Thoracic aorta (tissue), 2 donors: Measurements from ENCODE around the gene PTPRN2. TPM values are rescaled to one million over a fixed set of nuclear protein-coding genes. Genes with fewer than 3 reads are reported as not detected.

Experiments
- ATAC-seq: fragments of 150-250 bp; one replicate; pipeline ENCODE4 v1.8.0; 2017; ENCODE audit warnings: low read depth; ENCODE audit not compliant: insufficient number of reproducible peaks, low FRiP score
- DNase-seq: peaks from one replicate; pipeline ENCODE4 v3.0.0-alpha.2; 2020; ENCODE audit warnings: low spot score
- H3K27ac ChIP-seq, 2 donors: fragments of 200-600 bp; sonication (generic); 1 replicate in 1 of 2; 2 replicates in 1 of 2; pipeline ENCODE4 v1.5.1; 2016; ENCODE audit warnings: mild to moderate bottlenecking in 2 of 2, moderate library complexity in 2 of 2
- H3K27me3 ChIP-seq: fragments of 200-600 bp; sonication (generic); replicated peaks from 2 replicates; pipeline ENCODE4 v1.6.0; 2016; ENCODE audit warnings: mild to moderate bottlenecking; ENCODE audit not compliant: insufficient read depth
- H3K36me3 ChIP-seq: fragments of 200-600 bp; sonication (generic); one replicate; pipeline ENCODE4 v1.5.1; 2016
- H3K4me1 ChIP-seq, 2 donors: fragments of 200-600 bp; sonication (generic); 1 replicate in 1 of 2; 2 replicates in 1 of 2; pipeline versions ENCODE4 v1.5.1 to v1.6.0; 2016; ENCODE audit warnings: low read depth in 2 of 2, mild to moderate bottlenecking in 1 of 2; ENCODE audit not compliant: control insufficient read depth in 1 of 2
- H3K4me3 ChIP-seq: fragments of 200-600 bp; sonication (generic); 2 replicates; pipeline ENCODE4 v1.5.1; 2016; ENCODE audit warnings: mild to moderate bottlenecking
- H3K9me3 ChIP-seq: fragments of 200-600 bp; sonication (generic); 2 replicates; pipeline ENCODE4 v1.5.1; 2016
- total RNA-seq, 2 donors: library from RNA; depleted of rRNA; stranded (reverse); fragments of >200 nt; gene quantifications; one replicate each; pipeline versions ENCODE4 v1.1.0 to v1.2.3, GENCODE V29; 2016
- TF ChIP-seq, protein P1 (sequence below): fragments of 200-600 bp; sonication (generic); IDR thresholded peaks from one replicate; pipeline ENCODE4 v1.5.1; 2019; ENCODE audit warnings: antibody characterized with exemption

Gene PTPRN2
- total RNA-seq, 2 donors from 2014 or later, result 2.2 to 3.1 TPM

DNA sequence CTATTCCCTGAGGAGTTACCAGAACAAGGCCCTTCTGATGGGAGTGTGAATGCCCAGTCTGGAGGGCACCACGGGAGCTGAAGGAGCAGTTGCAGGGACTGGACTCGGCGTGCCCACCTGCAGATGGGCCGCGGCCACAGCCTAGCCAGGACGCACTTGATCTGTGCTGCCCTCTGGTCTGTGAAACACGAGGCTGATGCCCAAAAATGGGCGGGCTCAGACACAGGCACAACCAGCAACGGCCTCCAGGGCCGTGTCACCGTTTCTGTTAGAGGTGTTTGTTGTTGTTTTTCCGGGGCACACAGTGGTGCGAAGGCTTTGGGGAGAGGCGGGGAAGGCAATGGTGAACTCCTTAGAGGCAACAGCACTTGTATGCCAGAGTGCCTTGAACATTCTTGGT lies 1015.0 kb downstream of the PTPRN2 start:
- ATAC-seq (no peak), DNase-seq (no peak)
- no peaks in the 10 kb centered on the region for H3K36me3 ChIP-seq

GRCh38 chr7:157570531-157571200 lies 1017.0 kb downstream of the PTPRN2 start:
- TF ChIP-seq, protein P1, sequence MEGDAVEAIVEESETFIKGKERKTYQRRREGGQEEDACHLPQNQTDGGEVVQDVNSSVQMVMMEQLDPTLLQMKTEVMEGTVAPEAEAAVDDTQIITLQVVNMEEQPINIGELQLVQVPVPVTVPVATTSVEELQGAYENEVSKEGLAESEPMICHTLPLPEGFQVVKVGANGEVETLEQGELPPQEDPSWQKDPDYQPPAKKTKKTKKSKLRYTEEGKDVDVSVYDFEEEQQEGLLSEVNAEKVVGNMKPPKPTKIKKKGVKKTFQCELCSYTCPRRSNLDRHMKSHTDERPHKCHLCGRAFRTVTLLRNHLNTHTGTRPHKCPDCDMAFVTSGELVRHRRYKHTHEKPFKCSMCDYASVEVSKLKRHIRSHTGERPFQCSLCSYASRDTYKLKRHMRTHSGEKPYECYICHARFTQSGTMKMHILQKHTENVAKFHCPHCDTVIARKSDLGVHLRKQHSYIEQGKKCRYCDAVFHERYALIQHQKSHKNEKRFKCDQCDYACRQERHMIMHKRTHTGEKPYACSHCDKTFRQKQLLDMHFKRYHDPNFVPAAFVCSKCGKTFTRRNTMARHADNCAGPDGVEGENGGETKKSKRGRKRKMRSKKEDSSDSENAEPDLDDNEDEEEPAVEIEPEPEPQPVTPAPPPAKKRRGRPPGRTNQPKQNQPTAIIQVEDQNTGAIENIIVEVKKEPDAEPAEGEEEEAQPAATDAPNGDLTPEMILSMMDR, result no peak
- ATAC-seq (no peak), DNase-seq (no peak)
- no peak overlapping the region for H3K4me3 ChIP-seq
- H3K27ac ChIP-seq, result no peak overlapping the region
- peaks cover 0 to 14% of the 10 kb centered on the region in 2 donors for H3K4me1 ChIP-seq
- no peaks in the 10 kb centered on the region for H3K9me3 ChIP-seq
- no peaks in the 10 kb centered on the region for H3K36me3 ChIP-seq
- H3K27me3 ChIP-seq, result no peaks in the 10 kb centered on the region

More for the DNA sequence above, 1015.0 kb downstream of the PTPRN2 start:
- Histone ChIP-seq H3K27me3 (no peaks in the 10 kb centered on the region), H3K4me1 (peaks cover 0 to 14% of the 10 kb centered on the region in 2 donors), H3K4me3 (no peak overlapping the region), H3K27ac (no peak overlapping the region), H3K9me3 (no peaks in the 10 kb centered on the region)
- TF ChIP-seq, protein P1, result no peak

- no peak for DNase-seq
- Histone ChIP-seq H3K4me3 (no peak overlapping the region), H3K4me1 (peaks cover 0 to 14% of the 10 kb centered on the region in 2 donors), H3K9me3 (no peaks in the 10 kb centered on the region), H3K36me3 (no peaks in the 10 kb centered on the region), H3K27me3 (no peaks in the 10 kb centered on the region), H3K27ac (no peak overlapping the region)
- ATAC-seq, result no peak
- TF ChIP-seq, protein P1, result no peak
Observed at GRCh38 chr7:157569967-157570366, 1017.7 kb downstream of the PTPRN2 start.

DNA sequence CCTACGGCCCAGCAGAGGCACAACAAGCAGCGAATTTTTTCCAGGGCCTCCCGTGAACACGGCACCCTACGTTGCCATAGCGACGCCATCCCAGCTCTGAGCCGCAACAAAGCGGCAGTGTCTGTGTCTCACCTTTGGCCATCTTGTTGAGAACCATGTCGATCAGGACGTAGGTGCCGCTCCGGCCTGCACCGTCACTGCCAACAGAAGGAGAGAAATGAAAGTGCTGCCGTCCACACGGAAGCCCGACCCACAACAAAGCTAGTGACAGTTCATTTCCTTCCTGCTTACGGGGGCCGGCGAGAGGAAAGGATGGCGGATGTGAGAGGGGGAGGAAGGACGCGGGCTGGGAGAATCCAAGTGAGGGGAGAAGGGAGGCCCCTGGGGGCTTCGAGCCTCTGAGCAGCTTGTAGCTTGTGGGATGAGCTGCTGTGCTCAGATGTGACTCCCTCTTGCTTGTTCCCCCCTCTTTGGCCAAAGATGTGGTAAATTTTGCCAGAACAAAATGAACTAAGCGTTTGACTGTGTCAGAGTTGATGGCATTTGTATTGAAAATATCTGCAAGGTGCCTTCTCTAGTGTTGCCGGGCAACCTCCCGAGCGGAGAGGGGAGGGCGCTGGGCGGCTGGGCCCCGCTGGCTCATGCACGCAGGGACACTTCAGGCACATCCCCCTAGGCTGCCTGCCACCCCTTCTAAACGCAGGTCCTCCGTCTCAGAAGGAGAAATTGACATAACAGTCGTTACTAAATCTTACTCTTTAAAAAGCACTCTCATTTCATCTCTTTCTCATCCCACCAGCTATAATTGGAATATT lies 1018.6 kb downstream of the PTPRN2 start:
- ATAC-seq, result peak; percentile 25
- peak overlapping the region; percentile 71 for H3K4me3 ChIP-seq

More for the DNA sequence above, 1018.6 kb downstream of the PTPRN2 start:
- no peaks in the 10 kb centered on the region for H3K27me3 ChIP-seq
- no peak for DNase-seq
- TF ChIP-seq, protein P1, result no peak
- no peak overlapping the region for H3K27ac ChIP-seq
- H3K9me3 ChIP-seq, result no peaks in the 10 kb centered on the region
- peaks cover 0 to 14% of the 10 kb centered on the region in 2 donors for H3K4me1 ChIP-seq
- H3K36me3 ChIP-seq, result no peaks in the 10 kb centered on the region
